ENCODE data around the gene STXBP3. TPM values are rescaled to one million over a fixed set of nuclear protein-coding genes. Genes with fewer than 3 reads are reported as not detected.

STXBP3 gene
- polyA plus RNA-seq, 1 experiment, result 44.0 TPM

DNA sequence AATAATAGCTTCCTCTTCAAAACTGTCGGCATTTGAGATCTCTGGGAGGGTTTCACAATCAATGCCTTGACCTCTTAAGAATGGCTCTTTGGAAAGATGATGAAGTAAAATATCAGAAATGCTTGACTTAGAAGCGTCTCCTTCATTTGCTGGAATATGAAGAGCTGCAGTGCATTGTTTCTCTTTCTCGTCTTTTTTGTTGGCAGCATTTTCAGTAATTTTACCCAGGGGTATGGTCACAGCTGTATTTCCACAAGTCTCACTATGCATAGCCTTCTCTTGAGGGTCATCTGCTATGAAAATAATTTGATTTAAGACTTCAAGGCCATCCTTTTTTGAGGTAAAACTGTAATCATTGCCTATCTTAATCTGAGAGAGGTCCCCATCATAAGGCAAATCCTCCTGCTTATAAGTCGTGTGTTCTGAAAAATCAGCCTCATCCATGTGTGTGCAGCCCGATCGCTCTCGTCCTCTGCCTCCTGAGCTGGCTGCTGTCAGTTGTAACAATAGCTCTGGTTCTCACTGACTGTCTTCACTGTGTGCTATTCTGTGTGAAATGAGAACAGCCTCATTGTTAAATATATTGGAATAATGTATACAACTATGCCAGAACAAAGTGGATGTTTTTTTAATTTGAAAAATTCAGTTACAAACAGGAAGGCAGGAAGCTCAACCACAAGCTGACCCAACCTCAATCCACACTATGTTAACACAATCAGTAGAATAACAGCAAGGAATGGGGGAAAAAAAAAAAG lies 105.9 kb downstream of the STXBP3 start:
- TF ChIP-seq, protein P1, sequence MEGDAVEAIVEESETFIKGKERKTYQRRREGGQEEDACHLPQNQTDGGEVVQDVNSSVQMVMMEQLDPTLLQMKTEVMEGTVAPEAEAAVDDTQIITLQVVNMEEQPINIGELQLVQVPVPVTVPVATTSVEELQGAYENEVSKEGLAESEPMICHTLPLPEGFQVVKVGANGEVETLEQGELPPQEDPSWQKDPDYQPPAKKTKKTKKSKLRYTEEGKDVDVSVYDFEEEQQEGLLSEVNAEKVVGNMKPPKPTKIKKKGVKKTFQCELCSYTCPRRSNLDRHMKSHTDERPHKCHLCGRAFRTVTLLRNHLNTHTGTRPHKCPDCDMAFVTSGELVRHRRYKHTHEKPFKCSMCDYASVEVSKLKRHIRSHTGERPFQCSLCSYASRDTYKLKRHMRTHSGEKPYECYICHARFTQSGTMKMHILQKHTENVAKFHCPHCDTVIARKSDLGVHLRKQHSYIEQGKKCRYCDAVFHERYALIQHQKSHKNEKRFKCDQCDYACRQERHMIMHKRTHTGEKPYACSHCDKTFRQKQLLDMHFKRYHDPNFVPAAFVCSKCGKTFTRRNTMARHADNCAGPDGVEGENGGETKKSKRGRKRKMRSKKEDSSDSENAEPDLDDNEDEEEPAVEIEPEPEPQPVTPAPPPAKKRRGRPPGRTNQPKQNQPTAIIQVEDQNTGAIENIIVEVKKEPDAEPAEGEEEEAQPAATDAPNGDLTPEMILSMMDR (IDR thresholded peaks at IDR 0.05; ENCODE audit: low read depth, low read length), result no peak
- DNase-seq (ENCODE audit: low read depth, low spot score), result no peak
- no peaks in the 10 kb centered on the region for H3K27me3 ChIP-seq (ENCODE audit: control insufficient read depth, insufficient read depth, low read length)
- ChIA-PET CTCF (interaction anchor here (1.4 to 1.5 kb wide), 2 partner anchors 10 to 45 kb away, joined by 3 to 5 read pairs; no protein-coding TSS in a partner anchor), POLR2A (no interaction called here)
- H3K9me3 ChIP-seq (ENCODE audit: control insufficient read depth, insufficient read depth, low read length), result no peaks in the 10 kb centered on the region
- no peak overlapping the region for H3K4me3 ChIP-seq (ENCODE audit: low read depth, low read length)
- no peak overlapping the region for H3K27ac ChIP-seq (ENCODE audit: low read depth, low read length)

DNA sequence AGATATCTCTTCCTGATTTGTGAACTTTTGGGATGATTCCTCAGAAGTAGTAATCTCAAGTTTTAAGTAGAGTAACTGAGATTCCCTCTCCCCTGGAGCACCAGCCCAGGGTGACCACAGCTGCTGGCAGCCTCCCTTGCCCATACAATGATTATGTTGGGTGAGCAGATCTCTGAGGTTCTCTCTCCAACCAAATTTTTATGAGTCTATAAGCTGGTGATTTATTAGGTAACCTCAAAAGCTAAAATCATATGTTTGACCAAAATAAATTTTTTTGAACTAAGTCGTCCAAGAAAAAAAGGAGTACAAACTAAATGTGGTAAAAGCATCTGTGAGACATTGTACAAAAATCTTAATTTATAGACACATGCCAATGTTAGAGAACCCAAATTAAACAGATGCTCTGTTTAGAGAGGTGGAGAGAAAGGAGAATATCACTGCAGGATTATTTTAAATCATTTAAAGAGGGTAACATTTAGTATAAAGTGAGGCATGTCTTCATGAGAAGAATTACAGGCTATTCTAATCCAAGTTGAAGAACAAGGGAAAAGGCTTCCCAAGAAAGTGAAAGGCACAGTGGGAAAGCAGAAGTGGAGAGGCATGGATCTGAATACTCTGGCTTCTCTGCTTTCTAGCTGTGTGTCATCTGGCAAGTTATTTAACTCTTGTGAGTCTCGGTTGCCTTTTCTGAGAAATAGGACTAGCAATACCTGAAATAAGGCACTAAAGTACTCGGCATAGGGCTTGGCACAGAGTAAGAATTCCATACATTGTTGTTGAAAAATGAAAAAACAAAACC lies 107.9 kb downstream of the STXBP3 start:
- Histone ChIP-seq H3K27me3 (ENCODE audit: control insufficient read depth, insufficient read depth, low read length) (peaks cover 2% of the 10 kb centered on the region), H3K4me3 (ENCODE audit: low read depth, low read length) (no peak overlapping the region), H3K9me3 (ENCODE audit: control insufficient read depth, insufficient read depth, low read length) (no peaks in the 10 kb centered on the region), H3K27ac (ENCODE audit: low read depth, low read length) (no peak overlapping the region)
- POLR2A ChIA-PET, result no interaction called here
- TF ChIP-seq, protein P1 (IDR thresholded peaks at IDR 0.05; ENCODE audit: low read depth, low read length), result no peak
- DNase-seq (ENCODE audit: low read depth, low spot score), result no peak
- CTCF ChIA-PET, result no interaction called here

DNA sequence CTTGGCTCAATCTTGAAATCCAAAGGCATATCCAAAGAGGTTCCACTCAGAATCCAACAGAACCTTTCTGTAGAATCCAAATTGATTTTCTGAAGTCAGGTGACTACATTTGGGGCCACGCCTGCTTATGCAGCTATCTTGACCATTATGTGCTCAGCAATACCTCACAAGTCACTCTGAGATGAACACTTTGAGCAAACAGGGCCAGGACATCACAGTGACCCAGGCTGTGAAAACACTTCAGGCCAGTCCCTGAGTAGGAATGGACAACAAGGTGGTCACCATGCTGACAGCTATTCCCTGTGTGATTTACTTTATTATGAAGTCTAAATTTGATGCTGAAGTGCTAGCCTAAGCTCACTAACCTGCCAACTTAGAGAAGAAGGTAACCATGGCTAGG lies 110.5 kb downstream of the STXBP3 start, which contains the start of gene AKNAD1:
TSS of gene AKNAD1 (minus strand) at position 101 of the 400 bp plus-strand sequence. CDS start 4,430 bp downstream, outside the sequence.
- Histone ChIP-seq H3K27me3 (ENCODE audit: control insufficient read depth, insufficient read depth, low read length) (peaks cover 2% of the 10 kb centered on the region), H3K27ac (ENCODE audit: low read depth, low read length) (no peak within 1 kb of the TSS), H3K4me3 (ENCODE audit: low read depth, low read length) (no peak within 1 kb of the TSS), H3K9me3 (ENCODE audit: control insufficient read depth, insufficient read depth, low read length) (no peaks in the 10 kb centered on the region)
- TF ChIP-seq, protein P1 (IDR thresholded peaks at IDR 0.05; ENCODE audit: low read depth, low read length), result no peak
- no peak for DNase-seq (ENCODE audit: low read depth, low spot score)
- ChIA-PET POLR2A (no interaction called here), CTCF (interaction anchor here (1.2 kb wide), 1 partner anchor 29 kb away, joined by 3 read pairs; no protein-coding TSS in a partner anchor)

DNA sequence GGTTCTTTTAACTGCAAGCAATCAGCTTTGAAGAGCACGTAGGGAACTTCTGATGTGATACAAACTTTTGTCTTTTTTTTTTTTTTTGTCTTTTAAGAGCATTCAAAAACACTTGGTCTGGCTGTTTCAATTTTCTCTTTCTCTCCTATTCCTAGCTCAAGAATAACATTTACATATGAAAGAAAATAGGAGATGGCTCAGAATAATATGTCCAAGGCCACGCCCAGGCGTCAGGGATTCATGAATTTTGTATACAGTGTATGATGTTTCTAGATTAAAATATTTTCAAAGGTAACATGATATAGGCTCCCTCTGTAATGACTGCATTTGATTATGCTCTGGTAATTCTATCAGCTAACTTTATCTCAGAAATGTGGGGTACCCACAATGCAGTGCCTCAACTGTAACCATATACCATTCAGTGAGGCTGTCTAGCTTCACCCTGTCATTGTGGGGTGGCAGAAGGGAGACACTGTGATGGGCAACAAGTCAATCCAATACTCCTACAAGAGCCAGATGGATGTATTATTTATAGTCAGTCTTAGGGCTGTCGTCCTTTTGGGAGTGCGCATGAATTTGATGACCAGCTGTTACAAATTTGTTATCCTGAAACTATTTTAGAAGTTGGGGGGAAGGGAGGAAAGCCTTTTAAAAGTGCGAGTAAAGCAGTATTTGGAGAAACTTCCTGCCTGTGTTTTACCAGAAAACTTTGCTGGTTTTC lies 111.9 kb downstream of the STXBP3 start:
- no peak overlapping the region for H3K4me3 ChIP-seq (ENCODE audit: low read depth, low read length)
- CTCF ChIA-PET, result no interaction called here
- POLR2A ChIA-PET, result no interaction called here
- no peak overlapping the region for H3K27ac ChIP-seq (ENCODE audit: low read depth, low read length)
- DNase-seq (ENCODE audit: low read depth, low spot score), result no peak
- TF ChIP-seq, protein P1 (IDR thresholded peaks at IDR 0.05; ENCODE audit: low read depth, low read length), result no peak
- H3K9me3 ChIP-seq (ENCODE audit: control insufficient read depth, insufficient read depth, low read length), result no peaks in the 10 kb centered on the region
- peaks cover 2% of the 10 kb centered on the region for H3K27me3 ChIP-seq (ENCODE audit: control insufficient read depth, insufficient read depth, low read length)

Other genes starting within 250 kb of the STXBP3 start
- 4.4 and 6.1 TPM in 2 replicates for gene EEIG2, start 186.6 kb upstream of the STXBP3 start, polyA plus RNA-seq (2011; rRNA removed)
- 2.2 and 2.3 TPM in 2 replicates for gene HENMT1, start 85.6 kb upstream of the STXBP3 start, polyA plus RNA-seq (2011; rRNA removed)
- 23.4 and 35.6 TPM in 2 replicates for gene PRPF38B, start 54.4 kb upstream of the STXBP3 start, polyA plus RNA-seq (2011; rRNA removed)
- not detected in 2 replicates for gene FNDC7, start 33.8 kb upstream of the STXBP3 start, polyA plus RNA-seq (2011; rRNA removed)
- 0.45 and 0.86 TPM in 2 replicates for gene AKNAD1, start 110.4 kb downstream of the STXBP3 start, polyA plus RNA-seq (2011; rRNA removed)
- 10.0 and 14.3 TPM in 2 replicates for gene GPSM2, start 130.3 kb downstream of the STXBP3 start, polyA plus RNA-seq (2011; rRNA removed)
- 32.0 and 45.2 TPM in 2 replicates for gene CLCC1, start 216.8 kb downstream of the STXBP3 start, polyA plus RNA-seq (2011; rRNA removed)